DND-41 (cell line): ENCODE measurements around the gene CIBAR2.

Source experiments
- CTCF ChIP-seq: IDR thresholded peaks from 2 replicates; pipeline ENCODE4 v1.5.1; 2012; ENCODE audit warnings: borderline replicate concordance, low read length, moderate library complexity, mild to moderate bottlenecking; ENCODE audit not compliant: poor library complexity, severe bottlenecking; ENCODE audit errors: extremely low read depth
- EZH2 ChIP-seq: IDR thresholded peaks from 3 replicates; pipeline ENCODE4 v1.6.1; 2012; ENCODE audit warnings: borderline replicate concordance, low read depth, mild to moderate bottlenecking, moderate library complexity, low read length, inconsistent platforms; ENCODE audit not compliant: severe bottlenecking

DNA sequence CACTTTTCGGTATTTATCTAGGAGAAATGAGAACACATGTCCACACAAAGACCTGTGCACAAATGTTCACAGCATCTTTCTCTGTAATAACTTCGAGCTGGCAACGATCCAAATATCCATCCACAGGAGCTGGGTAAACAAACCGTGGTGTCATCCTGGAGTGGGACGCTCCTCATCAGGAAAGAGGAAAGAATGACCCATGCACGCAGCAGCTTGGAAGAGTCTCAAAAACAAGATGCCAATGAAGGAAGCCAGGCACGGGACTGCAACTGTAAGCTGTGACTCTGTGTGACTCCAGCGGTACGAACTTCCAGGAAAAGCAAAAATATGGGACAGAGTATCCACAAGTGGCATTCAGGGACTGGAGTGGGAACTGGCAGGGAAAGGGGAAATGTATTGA is 36.7 kb upstream of the CIBAR2 start:
- no peak for TF ChIP-seq CTCF
- TF ChIP-seq EZH2 = no peak
